ENCODE measurements around the gene MX2.

MX2 gene

GRCh38 chr21:41439248-41439647 is 77.4 kb downstream of the MX2 start:
- Mint-ChIP-seq H3K4me1 (no peaks in the 10 kb centered on the region), H3K4me3 (no peak overlapping the region)

GRCh38 chr21:41441546-41441945 is 79.7 kb downstream of the MX2 start:
- H3K4me1 Mint-ChIP-seq, result no peaks in the 10 kb centered on the region
- no peaks in the 10 kb centered on the region for H3K9me3 Mint-ChIP-seq
- H3K36me3 Mint-ChIP-seq, result peaks cover 64% of the 10 kb centered on the region
- H3K27me3 Mint-ChIP-seq, result no peaks in the 10 kb centered on the region
- no peak for ATAC-seq
- H3K4me3 Mint-ChIP-seq, result no peak overlapping the region
- no peak overlapping the region for H3K27ac Mint-ChIP-seq

More at GRCh38 chr21:41439248-41439647, 77.4 kb downstream of the MX2 start:
- Mint-ChIP-seq H3K9me3 (peaks cover 10% of the 10 kb centered on the region), H3K27me3 (no peaks in the 10 kb centered on the region), H3K36me3 (peaks cover 78% of the 10 kb centered on the region), H3K27ac (no peak overlapping the region)
- ATAC-seq, result no peak

- Mint-ChIP-seq H3K9me3 (no peaks in the 10 kb centered on the region), H3K4me3 (no peak overlapping the region), H3K27me3 (no peaks in the 10 kb centered on the region), H3K27ac (no peak overlapping the region), H3K4me1 (no peaks in the 10 kb centered on the region), H3K36me3 (peaks cover 68% of the 10 kb centered on the region)
- ATAC-seq, result no peak
Observed at GRCh38 chr21:41442481-41443186, 80.8 kb downstream of the MX2 start.

- Mint-ChIP-seq H3K4me1 (no peaks in the 10 kb centered on the region), H3K27ac (no peak overlapping the region), H3K9me3 (no peaks in the 10 kb centered on the region), H3K36me3 (peaks cover 66% of the 10 kb centered on the region), H3K27me3 (no peaks in the 10 kb centered on the region), H3K4me3 (no peak overlapping the region)
- no peak for ATAC-seq
Observed at GRCh38 chr21:41443562-41443961, 81.7 kb downstream of the MX2 start.

GRCh38 chr21:41444703-41445464 is 83.1 kb downstream of the MX2 start:
- Mint-ChIP-seq H3K27ac (no peak overlapping the region), H3K9me3 (no peaks in the 10 kb centered on the region), H3K36me3 (peaks cover 68% of the 10 kb centered on the region), H3K4me3 (no peak overlapping the region), H3K4me1 (no peaks in the 10 kb centered on the region), H3K27me3 (no peaks in the 10 kb centered on the region)
- ATAC-seq, result no peak

GRCh38 chr21:41445465-41445862 is 83.6 kb downstream of the MX2 start:
- H3K9me3 Mint-ChIP-seq, result no peaks in the 10 kb centered on the region
- H3K4me1 Mint-ChIP-seq, result no peaks in the 10 kb centered on the region
- H3K27me3 Mint-ChIP-seq, result no peaks in the 10 kb centered on the region
- ATAC-seq, result no peak
- no peak overlapping the region for H3K4me3 Mint-ChIP-seq
- no peak overlapping the region for H3K27ac Mint-ChIP-seq
- H3K36me3 Mint-ChIP-seq, result peaks cover 64% of the 10 kb centered on the region

- H3K27ac Mint-ChIP-seq, result no peak overlapping the region
- H3K36me3 Mint-ChIP-seq, result peaks cover 57% of the 10 kb centered on the region
- no peaks in the 10 kb centered on the region for H3K27me3 Mint-ChIP-seq
- H3K4me1 Mint-ChIP-seq, result no peaks in the 10 kb centered on the region
- H3K9me3 Mint-ChIP-seq, result no peaks in the 10 kb centered on the region
- no peak for ATAC-seq
- H3K4me3 Mint-ChIP-seq, result no peak overlapping the region
Observed at GRCh38 chr21:41446586-41446985, 84.8 kb downstream of the MX2 start.

- Mint-ChIP-seq H3K4me3 (no peak overlapping the region), H3K27ac (no peak overlapping the region), H3K4me1 (no peaks in the 10 kb centered on the region), H3K36me3 (peaks cover 50% of the 10 kb centered on the region), H3K27me3 (no peaks in the 10 kb centered on the region), H3K9me3 (no peaks in the 10 kb centered on the region)
- no peak for ATAC-seq
Observed at GRCh38 chr21:41447356-41447755, 85.5 kb downstream of the MX2 start.

GRCh38 chr21:41449613-41450012 is 87.8 kb downstream of the MX2 start:
- Mint-ChIP-seq H3K27me3 (no peaks in the 10 kb centered on the region), H3K4me1 (no peaks in the 10 kb centered on the region), H3K4me3 (no peak overlapping the region), H3K36me3 (peaks cover 46% of the 10 kb centered on the region), H3K9me3 (no peaks in the 10 kb centered on the region), H3K27ac (no peak overlapping the region)
- ATAC-seq, result no peak

GRCh38 chr21:41451753-41452676 is 90.2 kb downstream of the MX2 start:
- Mint-ChIP-seq H3K27ac (no peak overlapping the region), H3K36me3 (peaks cover 42% of the 10 kb centered on the region), H3K4me1 (no peaks in the 10 kb centered on the region), H3K27me3 (no peaks in the 10 kb centered on the region), H3K9me3 (no peaks in the 10 kb centered on the region), H3K4me3 (no peak overlapping the region)
- ATAC-seq, result no peak

- Mint-ChIP-seq H3K27ac (peak overlapping the region; percentile 13), H3K4me3 (no peak overlapping the region), H3K36me3 (peaks cover 35% of the 10 kb centered on the region), H3K27me3 (no peaks in the 10 kb centered on the region), H3K9me3 (no peaks in the 10 kb centered on the region), H3K4me1 (no peaks in the 10 kb centered on the region)
- ATAC-seq, result no peak
Observed at GRCh38 chr21:41453198-41453597, 91.4 kb downstream of the MX2 start.

GRCh38 chr21:41453761-41454160 is 91.9 kb downstream of the MX2 start:
- Mint-ChIP-seq H3K4me1 (no peaks in the 10 kb centered on the region), H3K36me3 (peaks cover 35% of the 10 kb centered on the region), H3K27me3 (no peaks in the 10 kb centered on the region), H3K4me3 (no peak overlapping the region), H3K27ac (peak overlapping the region; percentile 13), H3K9me3 (no peaks in the 10 kb centered on the region)
- no peak for ATAC-seq

GRCh38 chr21:41458121-41458520 is 96.3 kb downstream of the MX2 start:
- peaks cover 28% of the 10 kb centered on the region for H3K4me1 Mint-ChIP-seq
- peaks cover 27% of the 10 kb centered on the region for H3K36me3 Mint-ChIP-seq
- H3K27me3 Mint-ChIP-seq, result no peaks in the 10 kb centered on the region
- H3K27ac Mint-ChIP-seq, result no peak overlapping the region
- no peak overlapping the region for H3K4me3 Mint-ChIP-seq
- no peak for ATAC-seq
- no peaks in the 10 kb centered on the region for H3K9me3 Mint-ChIP-seq

- H3K9me3 Mint-ChIP-seq, result peaks cover under 1% of the 10 kb centered on the region
- no peak overlapping the region for H3K27ac Mint-ChIP-seq
- no peak overlapping the region for H3K4me3 Mint-ChIP-seq
- peaks cover 25% of the 10 kb centered on the region for H3K36me3 Mint-ChIP-seq
- no peak for ATAC-seq
- H3K4me1 Mint-ChIP-seq, result peaks cover 28% of the 10 kb centered on the region
- H3K27me3 Mint-ChIP-seq, result no peaks in the 10 kb centered on the region
Observed at GRCh38 chr21:41458559-41458958, 96.7 kb downstream of the MX2 start.
